ENCODE data around the gene DNAAF2. TPM values are rescaled to one million over a fixed set of nuclear protein-coding genes. Genes with fewer than 3 reads are reported as not detected.

The DNAAF2 gene
- total and polyA plus RNA-seq, 2 of the 13 experiments (the other 11 are each of a cell fraction or from before 2014, with no cell fraction given) = 6.1 to 13.6 TPM

- TF ChIP-seq ZNF292 (CRISPR knock-in tag; IDR thresholded peaks at IDR 0.05; ENCODE audit: borderline replicate concordance, low read depth) (no peak), HMG20A (CRISPR knock-in tag; IDR thresholded peaks at IDR 0.05; ENCODE audit: borderline replicate concordance) (no peak), SMARCE1 (IDR thresholded peaks at IDR 0.05; ENCODE audit: borderline replicate concordance) (no peak), SSRP1 (CRISPR knock-in tag; IDR thresholded peaks at IDR 0.05) (no peak), ELF3 (CRISPR knock-in tag; IDR thresholded peaks at IDR 0.05) (no peak), SNAPC2 (CRISPR knock-in tag; IDR thresholded peaks at IDR 0.05) (peak; percentile 78; the same call in 1 of the 2 replicates), ZNF569 (CRISPR knock-in tag; IDR thresholded peaks at IDR 0.05; ENCODE audit: borderline replicate concordance) (no peak), ZIK1 (CRISPR knock-in tag; IDR thresholded peaks at IDR 0.05; ENCODE audit: borderline replicate concordance, low read depth) (peak; percentile 73; the same call in 1 of the 2 replicates), TARDBP (CRISPR knock-in tag; IDR thresholded peaks at IDR 0.05) (0 out of 2 replicates have a peak, but pooled peaks have one; percentile 14), POLR2A (IDR thresholded peaks at IDR 0.05; ENCODE audit: insufficient read depth in 1 of 2, low read depth in 2 of 2, low read length in 2 of 2) (peak; percentile 45 to 62; a peak in 3 of 4 replicates), E2F5 (CRISPR knock-in tag; conservative IDR thresholded peaks at IDR 0.05) (no peak), DNMT1 (CRISPR knock-in tag; IDR thresholded peaks at IDR 0.05) (0 out of 2 replicates have a peak, but pooled peaks have one; percentile 10), ATF3 (CRISPR knock-in tag; IDR thresholded peaks at IDR 0.05) (no peak), JUND (CRISPR knock-in tag; IDR thresholded peaks at IDR 0.05) (no peak), ZNF639 (CRISPR knock-in tag; conservative IDR thresholded peaks at IDR 0.05) (no peak), SP1 (IDR thresholded peaks at IDR 0.05) (no peak), SP1 (CRISPR knock-in tag; IDR thresholded peaks at IDR 0.05) (no peak), MLLT10 (CRISPR knock-in tag; IDR thresholded peaks at IDR 0.05) (no peak), ZNF660 (CRISPR knock-in tag; IDR thresholded peaks at IDR 0.05; ENCODE audit: borderline replicate concordance, low read depth) (no peak), NKX3-1 (CRISPR knock-in tag; IDR thresholded peaks at IDR 0.05) (peak; percentile 73; the same call in 1 of the 2 replicates), CEBPZ (IDR thresholded peaks at IDR 0.05; ENCODE audit: low read length) (no peak), TBX2 (CRISPR knock-in tag; IDR thresholded peaks at IDR 0.05; ENCODE audit: borderline replicate concordance) (peak; percentile 77), EED (CRISPR knock-in tag; IDR thresholded peaks at IDR 0.05) (no peak; the same call in 1 of the 2 replicates), ZBTB7A (CRISPR knock-in tag; IDR thresholded peaks at IDR 0.05) (no peak)
Observed at GRCh38 chr14:49634547-49635334, at the start of gene DNAAF2 (continued).
